ENCODE data around the gene RXRB.

The RXRB gene

DNA sequence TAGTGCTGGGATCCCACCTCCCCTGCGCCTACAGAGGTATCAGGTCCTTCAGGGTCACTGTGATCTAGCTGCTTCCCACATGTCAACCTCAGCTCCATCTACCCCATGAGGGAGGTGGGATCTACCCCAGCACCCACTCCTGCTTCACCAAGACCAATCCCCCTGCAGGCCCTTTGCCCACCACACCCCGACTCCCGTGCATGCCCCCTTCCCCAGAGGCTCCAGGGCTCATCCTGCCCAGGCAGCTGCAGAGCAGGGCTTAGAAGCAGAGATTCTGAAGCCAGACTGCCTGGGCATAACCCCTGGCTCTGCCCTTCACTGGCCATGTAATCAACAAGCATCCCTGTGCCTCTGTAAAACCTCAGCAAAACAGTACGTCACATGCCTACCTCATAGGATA is 25.7 kb downstream of the RXRB start:
- no peak for DNase-seq

GRCh38 chr6:33173535-33174180 is 26.8 kb downstream of the RXRB start:
- no peak for DNase-seq

GRCh38 chr6:33172688-33173534 is 27.6 kb downstream of the RXRB start:
- no peak for DNase-seq

DNA sequence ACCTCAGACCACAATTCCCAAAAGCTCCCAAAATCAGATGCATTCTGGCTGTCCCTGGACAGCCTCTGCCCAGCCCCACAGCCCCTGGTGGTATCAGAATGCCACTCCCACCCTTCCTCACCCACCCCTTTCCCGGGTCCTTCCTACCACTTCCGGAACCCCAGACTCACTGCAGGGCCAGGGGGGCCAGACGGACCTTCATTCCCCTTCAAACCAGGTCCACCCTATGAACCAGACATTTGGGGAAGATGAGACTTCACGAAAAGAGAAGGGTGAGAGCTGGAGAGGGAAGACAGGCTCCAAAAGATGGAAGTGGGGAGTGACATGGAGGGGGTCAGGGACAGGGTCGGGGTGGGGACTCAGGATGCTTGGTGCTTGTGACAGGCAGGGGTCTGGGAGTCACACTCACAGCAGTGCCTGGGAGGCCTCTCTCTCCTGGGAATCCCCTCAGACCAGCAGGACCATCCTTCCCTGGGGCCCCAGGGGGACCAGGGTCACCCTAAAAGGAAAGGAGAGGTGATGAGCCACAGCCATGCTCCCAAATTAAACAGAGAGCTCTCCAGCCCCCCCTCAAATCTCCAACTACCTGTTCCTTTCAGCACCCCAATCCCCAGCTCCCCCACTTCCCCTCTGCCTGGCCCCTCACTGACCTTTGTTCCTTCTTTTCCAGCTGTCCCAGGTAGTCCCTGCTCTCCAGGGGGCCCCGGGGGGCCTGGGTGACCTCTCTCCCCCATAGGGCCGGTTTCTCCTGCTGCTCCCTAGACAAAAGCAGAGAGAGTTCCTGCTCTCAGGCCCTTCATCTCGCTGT is 28.4 kb downstream of the RXRB start:
- DNase-seq, result no peak

- no peak for DNase-seq
These were observed 29.2 kb downstream of the RXRB start for GRCh38 chr6:33171016-33171879.

DNA sequence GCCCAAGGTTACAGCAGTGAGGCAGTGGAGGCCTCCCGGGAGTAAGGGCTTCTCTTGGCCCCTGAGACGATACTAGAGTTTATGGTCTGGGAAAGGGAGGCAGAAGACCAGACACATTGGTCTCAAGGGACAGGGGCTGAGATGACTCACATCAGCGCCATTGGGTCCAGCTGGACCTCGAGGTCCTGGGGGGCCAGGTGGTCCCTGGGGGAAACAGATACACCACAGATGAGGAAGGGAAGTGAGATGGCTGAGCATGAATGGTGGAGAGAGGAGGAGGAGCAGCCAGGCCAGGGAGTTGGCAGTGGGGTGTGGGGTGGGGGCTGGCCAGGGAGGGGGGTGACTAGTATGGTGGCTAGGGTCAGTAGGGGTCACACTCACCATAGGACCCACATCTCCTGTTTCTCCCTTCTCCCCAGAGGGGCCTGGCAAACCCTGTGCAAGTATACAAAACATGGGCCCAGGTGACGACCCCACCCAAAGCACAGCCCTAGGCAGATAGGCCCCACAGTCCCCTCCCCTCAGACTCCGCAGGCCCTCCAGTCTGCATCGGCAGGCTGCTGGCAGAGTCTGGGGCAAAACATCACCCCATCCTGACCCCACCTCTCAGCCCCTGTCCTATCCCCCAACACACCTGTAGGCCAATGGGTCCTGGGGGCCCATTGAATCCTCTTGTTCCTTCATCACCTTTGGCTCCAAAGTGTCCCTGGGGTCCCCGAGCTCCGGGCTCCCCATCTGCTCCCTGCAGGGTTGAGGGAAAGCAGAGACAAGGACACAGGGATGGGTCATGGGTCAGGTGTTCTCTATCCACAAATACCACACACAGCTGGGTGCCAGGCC is 30.1 kb downstream of the RXRB start:
- DNase-seq, result no peak

- no peak for DNase-seq
These were observed 30.9 kb downstream of the RXRB start for GRCh38 chr6:33169291-33170175.

GRCh38 chr6:33168639-33169038 is 31.8 kb downstream of the RXRB start:
- DNase-seq, result no peak

DNA sequence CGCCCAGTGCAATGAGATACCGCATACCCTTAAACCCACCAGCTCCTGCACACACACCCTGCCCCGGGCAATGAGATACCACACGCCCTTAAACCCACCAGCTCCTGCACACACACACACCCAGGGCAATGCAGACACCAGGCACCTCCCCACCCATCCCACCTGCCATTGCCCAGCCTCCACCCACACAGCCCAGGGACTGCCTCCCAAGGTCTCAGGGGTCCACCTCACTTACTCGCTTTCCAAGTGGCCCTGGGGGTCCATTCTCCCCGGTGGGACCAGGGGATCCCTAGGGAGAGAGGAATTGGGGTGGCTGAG is 32.2 kb downstream of the RXRB start:
- DNase-seq, result no peak

- DNase-seq, result no peak
These were observed 32.8 kb downstream of the RXRB start for GRCh38 chr6:33167374-33168283.

DNA sequence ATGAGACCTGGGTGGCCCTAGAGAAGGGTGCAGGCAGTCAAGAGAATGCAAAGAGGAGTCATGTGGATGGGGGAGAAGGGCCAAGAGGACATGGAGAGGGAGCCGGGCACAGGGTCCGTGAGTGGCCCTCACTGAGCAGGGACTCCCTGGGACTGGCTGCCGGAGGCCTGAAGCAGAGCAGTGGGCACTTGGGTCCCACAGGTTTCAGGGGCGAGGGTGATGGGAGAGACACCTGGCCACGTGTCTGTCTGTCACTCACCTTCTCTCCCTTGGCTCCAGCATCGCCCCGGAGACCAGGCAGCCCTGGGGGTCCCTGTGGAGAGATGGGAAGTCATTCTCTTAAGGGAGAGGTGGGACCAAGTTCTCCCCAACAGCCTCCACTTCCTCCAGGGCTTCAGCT is 33.7 kb downstream of the RXRB start:
- no peak for DNase-seq

DNA sequence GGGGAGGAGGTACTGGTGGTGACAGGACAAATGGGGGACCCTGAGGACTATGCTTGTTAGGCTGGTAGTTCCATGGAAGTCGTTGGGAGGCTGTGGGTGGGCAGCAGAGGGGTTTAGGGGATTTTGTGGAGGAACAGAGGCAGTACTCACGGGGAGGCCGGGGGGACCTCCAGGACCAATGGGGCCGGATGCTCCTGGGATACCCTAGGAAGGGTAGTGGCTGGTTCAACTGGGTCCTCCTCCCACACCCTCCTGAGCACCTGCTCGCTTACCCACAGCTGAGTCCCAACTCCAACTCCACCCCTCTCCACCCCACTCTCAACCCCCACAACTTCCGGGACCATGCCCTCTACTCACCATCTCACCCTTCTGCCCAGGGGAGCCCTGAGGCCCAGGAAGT is 34.1 kb downstream of the RXRB start:
- no peak for DNase-seq

GRCh38 chr6:33165581-33166258 is 34.7 kb downstream of the RXRB start:
- no peak for DNase-seq

DNA sequence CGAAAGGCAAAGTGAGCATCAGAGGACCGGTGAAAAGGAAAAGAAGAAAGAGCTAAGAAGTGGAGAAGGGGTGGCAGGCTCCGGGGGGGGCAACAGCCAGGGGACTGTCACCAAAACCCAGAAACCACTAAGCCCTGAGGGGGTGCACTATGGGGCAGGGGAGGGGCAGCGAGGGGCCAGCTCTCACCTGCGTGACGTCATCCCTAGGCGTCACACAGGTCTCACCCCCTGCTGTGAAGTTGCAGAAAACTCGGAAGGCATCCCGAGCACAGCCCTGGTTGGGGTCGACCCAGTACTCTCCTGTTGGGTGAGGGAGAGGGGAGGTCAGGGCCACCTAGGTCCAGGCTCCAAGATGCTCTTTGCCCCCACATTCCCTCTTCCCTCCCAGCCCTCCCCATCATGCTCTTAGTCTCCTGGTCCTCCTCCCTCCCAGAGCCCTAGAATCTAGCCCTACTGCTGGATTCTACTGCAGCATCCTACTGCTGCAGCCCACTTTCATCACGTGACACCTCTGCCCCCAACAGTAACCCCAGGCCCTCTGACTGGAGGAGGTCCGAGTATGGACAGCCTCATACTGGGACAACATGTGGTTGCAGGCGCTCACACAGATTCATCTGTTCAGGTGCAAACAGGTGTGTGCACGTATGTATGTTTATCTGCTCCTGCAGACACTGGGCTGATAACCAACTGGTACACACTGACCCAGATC is 35.6 kb downstream of the RXRB start:
- no peak for DNase-seq

DNA sequence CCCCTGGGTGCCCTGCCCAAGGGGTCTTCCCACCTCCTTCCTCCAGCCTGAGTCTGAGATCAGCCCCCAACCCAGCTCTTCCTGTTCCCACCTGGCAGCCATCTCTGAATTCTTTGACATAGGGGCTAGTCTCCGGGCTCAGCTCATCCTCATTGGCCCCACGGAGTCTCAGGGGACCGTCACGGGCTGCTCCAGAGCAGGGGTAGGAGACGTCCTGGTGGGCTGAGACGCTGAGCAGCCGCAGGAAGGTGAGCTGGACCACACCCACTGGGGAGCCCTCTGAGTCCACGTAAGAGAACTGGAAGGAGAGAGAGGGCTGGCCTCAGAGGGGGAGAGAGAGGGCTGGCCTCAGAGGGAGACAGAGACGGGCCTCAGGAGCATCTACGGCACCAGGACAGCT is 36.3 kb downstream of the RXRB start:
- no peak for DNase-seq

DNA sequence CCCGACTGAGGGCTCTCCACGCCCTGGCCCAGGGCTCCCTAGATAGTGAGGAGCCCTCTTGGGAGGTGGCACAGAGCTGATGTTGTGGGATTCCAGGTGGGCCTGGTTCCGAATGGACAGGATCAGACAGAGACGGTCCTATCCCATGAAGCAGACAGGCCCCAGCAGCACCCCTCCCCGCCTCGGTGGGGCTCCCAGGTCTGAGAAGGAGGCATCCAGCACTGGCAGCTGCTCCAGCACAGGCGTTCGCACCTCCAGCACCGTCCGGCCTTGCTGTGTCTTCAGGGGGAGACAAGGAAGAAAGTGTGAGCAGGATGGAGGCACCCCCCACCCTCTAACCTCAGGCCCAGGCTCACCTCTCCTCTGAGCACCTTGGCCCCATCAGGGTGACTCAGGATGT is 36.9 kb downstream of the RXRB start:
- DNase-seq, result no peak

GRCh38 chr6:33161354-33162331 is 38.8 kb downstream of the RXRB start:
- DNase-seq, result peak; percentile 0

Measured in NCI-H1092 treated with DMSO at 0.1 percent for 48 hours (cell line).